HEK293 (cell line): Measurements from ENCODE around the gene CCNDBP1.
"Not testable (repeated sequence)": the region's sequence is repeated elsewhere in the genome, so short reads cannot be mapped to it uniquely, and the experiment has no call there.

Source experiments
- CTCF ChIP-seq: fragments of 450-650 bp; formaldehyde crosslinking; IDR thresholded peaks from 2 replicates; pipeline ENCODE4 v1.5.1; 2016; ENCODE audit warnings: missing biosample characterization, missing genetic modification characterization
- KLF8 ChIP-seq: fragments of 450-650 bp; formaldehyde crosslinking; IDR thresholded peaks from 2 replicates; pipeline ENCODE4 v1.5.1; 2016; ENCODE audit warnings: missing biosample characterization, missing genetic modification characterization
- SETDB1 ChIP-seq: IDR thresholded peaks from one replicate; pipeline ENCODE4 v1.6.1; 2017; ENCODE audit warnings: mild to moderate bottlenecking, low read length, moderate library complexity, mixed read lengths; ENCODE audit not compliant: insufficient read length
- ZFP3 ChIP-seq: fragments of 450-650 bp; formaldehyde crosslinking; IDR thresholded peaks from 2 replicates; pipeline ENCODE4 v1.5.1; 2016; ENCODE audit warnings: low read depth, missing biosample characterization, missing genetic modification characterization
- ZNF830 ChIP-seq: fragments of 450-650 bp; IDR thresholded peaks from 2 replicates; pipeline ENCODE4 v1.5.0; 2018; ENCODE audit warnings: missing biosample characterization, missing genetic modification characterization, low read depth, mild to moderate bottlenecking, moderate library complexity

- not testable (repeated sequence) for TF ChIP-seq CTCF; ZNF830 (tag by site-specific recombination); SETDB1; ZFP3 (tag by site-specific recombination); KLF8 (tag by site-specific recombination)
Observed at GRCh38 chr15:43177147-43177546, 8.1 kb upstream of the CCNDBP1 start.
